Measurements from ENCODE around the gene SPHKAP.

Gene SPHKAP

DNA sequence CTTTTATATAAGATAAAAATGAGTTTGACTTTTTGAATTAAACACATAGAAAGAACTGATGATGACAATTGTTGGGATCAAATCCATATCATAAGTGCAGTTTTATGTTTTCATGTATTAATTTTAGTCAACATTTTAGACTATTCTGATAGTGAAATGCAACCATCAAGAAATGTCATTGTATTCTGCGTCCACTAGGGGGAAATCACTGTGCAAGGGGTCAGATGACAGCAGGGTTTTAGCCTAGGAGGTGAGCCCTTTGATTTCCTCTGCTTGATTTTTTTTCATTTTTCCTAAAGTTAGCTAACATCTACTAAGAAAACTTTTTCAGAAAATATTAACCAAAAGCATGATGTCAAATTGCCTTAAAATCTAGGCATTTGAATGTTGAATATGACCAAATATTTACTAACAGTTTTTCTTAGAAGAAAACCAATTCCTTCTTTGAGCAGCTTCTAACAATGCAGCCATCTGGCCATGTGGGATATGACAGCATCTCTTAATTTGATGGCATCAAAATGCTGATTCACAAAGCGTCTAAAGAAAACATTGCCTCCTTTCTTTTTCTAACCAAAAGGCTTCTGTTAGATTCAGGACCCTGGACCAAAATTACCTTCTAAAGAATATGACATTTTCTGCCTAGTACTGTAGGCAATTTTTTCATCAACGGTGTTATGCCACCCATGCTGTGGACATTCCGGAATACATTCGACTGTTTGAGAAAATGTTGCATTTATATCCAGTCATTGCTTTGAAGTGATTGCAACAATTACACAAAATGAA is 141.5 kb downstream of the SPHKAP start:
- no peak overlapping the region for H3K4me3 ChIP-seq (ENCODE audit: low read depth, low read length)
- TF ChIP-seq, protein P1, sequence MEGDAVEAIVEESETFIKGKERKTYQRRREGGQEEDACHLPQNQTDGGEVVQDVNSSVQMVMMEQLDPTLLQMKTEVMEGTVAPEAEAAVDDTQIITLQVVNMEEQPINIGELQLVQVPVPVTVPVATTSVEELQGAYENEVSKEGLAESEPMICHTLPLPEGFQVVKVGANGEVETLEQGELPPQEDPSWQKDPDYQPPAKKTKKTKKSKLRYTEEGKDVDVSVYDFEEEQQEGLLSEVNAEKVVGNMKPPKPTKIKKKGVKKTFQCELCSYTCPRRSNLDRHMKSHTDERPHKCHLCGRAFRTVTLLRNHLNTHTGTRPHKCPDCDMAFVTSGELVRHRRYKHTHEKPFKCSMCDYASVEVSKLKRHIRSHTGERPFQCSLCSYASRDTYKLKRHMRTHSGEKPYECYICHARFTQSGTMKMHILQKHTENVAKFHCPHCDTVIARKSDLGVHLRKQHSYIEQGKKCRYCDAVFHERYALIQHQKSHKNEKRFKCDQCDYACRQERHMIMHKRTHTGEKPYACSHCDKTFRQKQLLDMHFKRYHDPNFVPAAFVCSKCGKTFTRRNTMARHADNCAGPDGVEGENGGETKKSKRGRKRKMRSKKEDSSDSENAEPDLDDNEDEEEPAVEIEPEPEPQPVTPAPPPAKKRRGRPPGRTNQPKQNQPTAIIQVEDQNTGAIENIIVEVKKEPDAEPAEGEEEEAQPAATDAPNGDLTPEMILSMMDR (IDR thresholded peaks at IDR 0.05; ENCODE audit: insufficient read depth, low read depth, low read length, missing control alignments) = peak; percentile 68
- DNase-seq (ENCODE audit: low read depth) = peak; percentile 29

DNA sequence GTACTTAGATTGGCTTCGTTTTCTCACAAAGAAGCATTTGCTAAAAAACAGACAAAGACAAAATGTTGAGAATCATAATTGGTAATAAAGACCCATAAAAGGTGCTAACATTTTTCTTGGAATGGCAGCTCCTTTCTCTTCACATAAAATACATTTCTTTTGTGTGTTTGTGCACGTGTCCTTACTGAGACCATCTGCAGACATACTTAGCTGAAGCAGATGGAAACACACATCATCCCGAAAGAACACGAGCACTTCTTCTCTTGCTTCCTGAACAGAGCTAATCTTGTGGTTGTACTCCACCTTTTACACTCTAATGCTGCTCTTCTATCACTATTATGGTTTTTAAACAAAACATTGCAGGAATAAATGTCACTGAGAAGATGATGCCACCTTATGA is 142.5 kb downstream of the SPHKAP start:
- TF ChIP-seq, protein P1 (IDR thresholded peaks at IDR 0.05; ENCODE audit: insufficient read depth, low read depth, low read length, missing control alignments) = no peak
- no peak overlapping the region for H3K4me3 ChIP-seq (ENCODE audit: low read depth, low read length)
- DNase-seq (ENCODE audit: low read depth) = no peak

DNA sequence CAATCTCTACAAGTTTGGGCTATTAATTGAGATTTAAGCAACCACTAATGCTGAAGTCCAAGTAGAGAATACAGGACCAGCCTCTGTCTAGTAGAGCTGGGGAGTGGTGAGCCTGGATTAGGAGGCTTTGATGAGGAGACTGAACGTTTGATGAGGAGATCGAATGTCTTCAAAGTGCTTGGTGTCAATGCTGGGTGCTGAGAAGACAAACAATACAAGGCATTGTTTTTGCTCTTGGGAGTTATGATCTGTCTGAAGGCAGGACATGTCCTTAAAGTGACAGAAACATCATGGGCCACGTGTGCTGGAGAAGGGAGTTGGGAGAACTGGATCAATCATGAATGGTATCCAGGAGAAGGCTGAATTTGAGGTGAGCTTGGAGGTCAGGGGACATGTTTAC is 143.6 kb downstream of the SPHKAP start:
- TF ChIP-seq, protein P1 (IDR thresholded peaks at IDR 0.05; ENCODE audit: insufficient read depth, low read depth, low read length, missing control alignments) = no peak
- no peak for DNase-seq (ENCODE audit: low read depth)
- H3K4me3 ChIP-seq (ENCODE audit: low read depth, low read length) = no peak overlapping the region

DNA sequence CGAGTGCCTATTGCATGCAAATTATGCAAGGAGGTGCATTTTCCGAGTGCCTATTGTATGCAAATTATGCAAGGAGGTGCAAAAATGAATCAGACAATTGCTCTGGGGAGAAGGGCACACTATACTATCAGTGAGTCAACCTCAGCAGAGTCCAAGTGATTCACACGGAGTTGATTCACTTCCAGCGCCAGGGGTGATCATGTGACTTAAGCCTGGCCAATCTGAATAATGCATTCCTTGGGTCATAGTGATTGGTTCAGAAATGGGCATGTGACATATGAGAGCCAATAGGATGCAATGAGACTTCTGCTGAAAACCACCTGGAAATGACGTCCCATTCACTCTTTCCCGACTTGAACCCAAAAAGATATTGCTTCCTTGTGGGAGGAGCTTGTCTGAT is 157.9 kb downstream of the SPHKAP start:
- no peak overlapping the region for H3K4me3 ChIP-seq (ENCODE audit: low read depth, low read length)
- DNase-seq (ENCODE audit: low read depth) = no peak
- TF ChIP-seq, protein P1 (IDR thresholded peaks at IDR 0.05; ENCODE audit: insufficient read depth, low read depth, low read length, missing control alignments) = no peak

DNA sequence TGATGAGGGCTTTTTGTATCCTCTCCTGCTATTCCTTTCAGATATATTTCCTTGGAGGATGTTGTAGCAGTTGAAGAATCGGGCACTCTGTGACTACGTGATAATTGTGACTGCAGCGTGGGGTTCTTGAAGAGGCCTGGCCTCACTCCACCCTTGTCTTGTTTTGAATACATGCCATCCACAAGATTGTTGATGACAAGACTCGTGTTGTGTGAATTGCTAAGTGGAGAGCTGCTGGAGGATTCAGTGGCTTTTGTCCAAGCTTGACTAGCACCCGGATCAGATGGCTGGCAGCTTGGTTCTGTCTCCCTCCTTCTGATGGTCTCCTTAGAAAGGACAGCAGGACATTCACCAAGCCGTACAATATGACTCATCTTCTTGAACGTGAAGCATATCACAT is 163.2 kb downstream of the SPHKAP start:
- TF ChIP-seq, protein P1 (IDR thresholded peaks at IDR 0.05; ENCODE audit: insufficient read depth, low read depth, low read length, missing control alignments) = no peak
- H3K4me3 ChIP-seq (ENCODE audit: low read depth, low read length) = no peak overlapping the region
- no peak for DNase-seq (ENCODE audit: low read depth)

DNA sequence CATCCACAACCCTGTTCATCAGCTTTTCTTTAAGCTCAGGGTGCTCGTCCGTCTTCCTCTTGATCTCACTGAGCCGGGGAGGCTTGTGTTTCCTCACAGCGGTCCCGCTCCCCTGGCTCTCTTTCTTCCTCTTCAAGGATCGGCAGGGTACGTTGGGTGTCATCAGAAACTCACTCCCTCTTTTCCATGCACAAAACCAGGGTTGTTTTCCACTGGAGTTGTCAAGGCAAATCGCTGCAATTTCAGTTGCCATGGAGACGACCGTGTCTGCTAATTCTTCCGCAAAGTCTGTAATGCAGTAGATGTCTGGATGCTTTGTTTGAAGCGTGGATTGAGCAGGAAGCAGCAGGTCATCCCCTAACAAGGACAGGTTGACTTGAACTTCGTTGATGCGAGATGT is 163.7 kb downstream of the SPHKAP start:
- H3K4me3 ChIP-seq (ENCODE audit: low read depth, low read length) = no peak overlapping the region
- no peak for DNase-seq (ENCODE audit: low read depth)
- TF ChIP-seq, protein P1 (IDR thresholded peaks at IDR 0.05; ENCODE audit: insufficient read depth, low read depth, low read length, missing control alignments) = no peak

DNA sequence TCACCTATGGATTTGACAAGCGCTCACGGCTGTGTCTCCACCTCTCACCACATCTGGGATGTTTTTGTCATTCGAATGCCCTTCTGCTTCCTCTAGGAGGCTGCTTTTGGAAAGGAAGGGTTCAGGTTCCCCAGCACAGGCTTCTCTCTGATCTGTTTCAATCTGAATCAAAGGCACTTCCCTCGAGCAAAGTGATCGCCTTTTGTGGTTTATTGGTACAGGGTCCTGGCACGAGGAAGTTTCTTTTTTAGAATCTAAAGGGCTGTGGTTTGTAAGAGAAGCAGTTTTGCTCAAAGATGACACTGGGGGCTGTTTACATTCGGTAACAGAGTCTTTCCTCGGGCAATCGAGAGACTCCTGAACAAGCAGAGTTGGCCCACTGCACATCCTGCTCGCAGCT is 165.1 kb downstream of the SPHKAP start:
- TF ChIP-seq, protein P1 (IDR thresholded peaks at IDR 0.05; ENCODE audit: insufficient read depth, low read depth, low read length, missing control alignments) = no peak
- DNase-seq (ENCODE audit: low read depth) = peak; percentile 64
- no peak overlapping the region for H3K4me3 ChIP-seq (ENCODE audit: low read depth, low read length)

Data from GM12865 (cell line).